ENCODE measurements around the gene VAV2. TPM values are rescaled to one million over a fixed set of nuclear protein-coding genes. Genes with fewer than 3 reads are reported as not detected.

The VAV2 gene
- total and polyA plus RNA-seq, 2 of the 4 experiments (the other 2 are of a cell fraction), result 10.8 to 13.4 TPM

GRCh38 chr9:133850161-133850560 is 142.0 kb downstream of the VAV2 start:
- intact Hi-C loops (cut with micrococcal nuclease) (no loop called here), in situ Hi-C loops (cut with MboI; ENCODE audit: low sequenced_read_pairs) (no loop called here), dilution Hi-C loops (cut with HindIII; ENCODE audit: low sequenced_read_pairs, unreplicated experiment) (no loop called here)
- Histone ChIP-seq H3K36me3 (ENCODE audit: control insufficient read depth, insufficient read depth, low read length) (no peaks in the 10 kb centered on the region), H4K20me1 (ENCODE audit: insufficient read depth, low read length) (0 out of 2 replicates have a peak, but pooled peaks cover 13% of the 10 kb centered on the region), H3K9me3 (ENCODE audit: control insufficient read depth, insufficient read depth, low read length) (no peaks in the 10 kb centered on the region), H4K91ac (ENCODE audit: insufficient read depth, low read depth, low read length) (no peak overlapping the region), H4K5ac (ENCODE audit: low read depth, low read length) (no peak overlapping the region), H3K4me1 (ENCODE audit: control insufficient read depth, insufficient read depth, low read length) (peaks cover 4% of the 10 kb centered on the region), H3K4ac (ENCODE audit: low read depth, low read length) (no peak overlapping the region), H3K56ac (ENCODE audit: extremely low read depth, insufficient read depth, low read length) (no peak overlapping the region), H2BK20ac (ENCODE audit: low read depth, low read length) (no peak overlapping the region), H2BK15ac (ENCODE audit: low read depth, low read length) (no peak overlapping the region), H3K14ac (replicated peaks; ENCODE audit: low read depth, low read length) (no peak overlapping the region), H2AK5ac (ENCODE audit: low read depth, low read length) (no peak overlapping the region), H3K23ac (ENCODE audit: low read depth, low read length) (no peak overlapping the region), H2BK120ac (ENCODE audit: low read depth, low read length) (no peak overlapping the region), H2BK5ac (ENCODE audit: low read depth, low read length, poor library complexity, severe bottlenecking) (no peak overlapping the region), H2AK9ac (replicated peaks; ENCODE audit: low read depth, low read length, poor library complexity) (no peak overlapping the region), H3K27me3 (ENCODE audit: control insufficient read depth, insufficient read depth, low read length) (no peaks in the 10 kb centered on the region), H3K9me1 (ENCODE audit: insufficient read depth, low read length) (peaks cover 23% of the 10 kb centered on the region), H3K79me1 (ENCODE audit: low read depth in 1 of 2, low read length in 2 of 2) (peaks cover 32 to 81% of the 10 kb centered on the region in 2 experiments), H3K4me3 (ENCODE audit: insufficient read depth, low read depth, low read length) (no peak overlapping the region), H4K8ac (ENCODE audit: low read depth in 2 of 2, low read length in 2 of 2) (no peak overlapping the region), H3K27ac (ENCODE audit: insufficient read depth, low read length) (no peak overlapping the region), H3K18ac (ENCODE audit: low read depth, low read length) (no peak overlapping the region), H3K9ac (ENCODE audit: low read depth, low read length) (no peak overlapping the region), H2AFZ (replicated peaks; ENCODE audit: low read length, poor library complexity) (no peak overlapping the region), H3K4me2 (ENCODE audit: low read depth, low read length) (no peak overlapping the region)
- ChIA-PET CTCF (no interaction called here), POLR2A (ENCODE audit: unreplicated experiment) (no interaction called here)
- no TSS peak for BruUV-seq (replicated peaks)
- ATAC-seq (ENCODE audit: low read depth), result no peak
- no peak for TF ChIP-seq NFE2L2 (IDR thresholded peaks at IDR 0.05; ENCODE audit: low read depth, low read length)
- no peak for TF ChIP-seq RCOR1 (IDR thresholded peaks at IDR 0.05; ENCODE audit: insufficient replicate concordance, low read length)
- TF ChIP-seq FOS (IDR thresholded peaks at IDR 0.05; ENCODE audit: low read depth, low read length), result no peak
- TF ChIP-seq BHLHE40 (IDR thresholded peaks at IDR 0.05; ENCODE audit: low read depth, low read length), result no peak
- no peak for TF ChIP-seq POLR2A (IDR thresholded peaks at IDR 0.05; ENCODE audit: low read depth, low read length)
- no peak for TF ChIP-seq USF2 (IDR thresholded peaks at IDR 0.05; ENCODE audit: low read depth, low read length)
- no peak for TF ChIP-seq RFX5 (IDR thresholded peaks at IDR 0.05; ENCODE audit: low read depth, low read length)
- TF ChIP-seq SMC3 (IDR thresholded peaks at IDR 0.05; ENCODE audit: low read depth, low read length), result no peak
- TF ChIP-seq MAZ (IDR thresholded peaks at IDR 0.05; ENCODE audit: borderline replicate concordance, low read depth, low read length), result no peak
- no peak for TF ChIP-seq ELK1 (IDR thresholded peaks at IDR 0.05; ENCODE audit: borderline replicate concordance, low read depth, low read length)
- TF ChIP-seq CHD1 (IDR thresholded peaks at IDR 0.05; ENCODE audit: low read depth, low read length), result no peak
- no peak for TF ChIP-seq CTCF (conservative IDR thresholded peaks at IDR 0.05; ENCODE audit: low read depth, low read length)
- no peak for TF ChIP-seq RAD21 (IDR thresholded peaks at IDR 0.05; ENCODE audit: low read length)
- TF ChIP-seq CEBPB (IDR thresholded peaks at IDR 0.05; ENCODE audit: low read depth, low read length), result no peak
- no peak for TF ChIP-seq MXI1 (IDR thresholded peaks at IDR 0.05; ENCODE audit: borderline replicate concordance, low read depth, low read length)
- no peak for TF ChIP-seq MAFK (IDR thresholded peaks at IDR 0.05; ENCODE audit: low read depth, low read length)
- WGBS, 2 experiments (ENCODE audit: extremely low coverage in 2 of 2, insufficient read length in 1 of 2), result 100% methylated on average over 4 of the region's 9 CpGs; no CpG with 5 or more reads in 1 of the 2 experiments
- DNase-seq, result no peak
